Activated naive CD4-positive, alpha-beta T cell treated with Interleukin-2 at 50 U/mL for 16 hours (primary cell): ENCODE results near the gene TOR3A.
A peak's percentile ranks its signal among the peaks of the same experiment; 100 is the strongest.

ENCODE experiments used
- DNase-seq: peaks from one replicate; pipeline ENCODE4 v3.0.0-alpha.2; 2020

TOR3A gene

GRCh38 chr1:179077396-179077795 lies 4.5 kb upstream of the TOR3A start:
- DNase-seq = no peak

DNA sequence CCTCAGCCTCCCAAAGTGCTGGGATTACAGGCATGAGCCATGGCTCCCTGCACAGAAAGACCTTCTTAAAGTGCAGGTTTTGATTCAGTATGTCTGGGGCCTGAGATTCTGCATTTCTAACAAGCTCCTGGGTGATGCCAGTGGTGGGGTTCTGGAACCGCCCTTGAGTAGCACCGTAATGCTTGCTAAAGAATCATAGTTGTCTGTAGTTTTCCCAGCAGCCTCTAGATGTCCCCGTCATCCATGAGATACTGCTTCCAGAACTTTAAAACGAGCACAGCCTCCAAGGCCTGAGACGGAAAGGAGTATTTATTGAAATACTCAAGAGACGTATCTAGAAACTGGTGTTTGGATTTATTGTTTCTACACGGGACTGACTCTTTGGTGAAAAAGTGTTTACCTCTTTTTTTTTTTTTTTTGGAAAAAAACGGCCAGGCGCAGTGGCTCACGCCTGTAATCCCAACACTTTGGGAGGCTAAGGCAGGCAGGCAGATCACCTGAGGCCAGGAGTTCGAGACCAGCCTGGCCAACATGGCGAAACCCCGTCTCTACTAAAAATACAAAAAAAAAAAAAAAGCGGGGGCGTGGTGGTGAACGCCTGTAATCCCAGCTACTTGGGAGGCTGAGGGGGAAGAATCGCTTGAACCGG lies 2.6 kb upstream of the TOR3A start:
- DNase-seq = peak; percentile 37

- DNase-seq = peak; percentile 44
Observed at GRCh38 chr1:179080866-179081686, 794 bp upstream of the TOR3A start.

GRCh38 chr1:179082333-179082998 lies 596 bp downstream of the TOR3A start:
- peak; percentile 33 for DNase-seq

GRCh38 chr1:179082999-179083335 lies 1.1 kb downstream of the TOR3A start:
- peak; percentile 17 for DNase-seq

DNA sequence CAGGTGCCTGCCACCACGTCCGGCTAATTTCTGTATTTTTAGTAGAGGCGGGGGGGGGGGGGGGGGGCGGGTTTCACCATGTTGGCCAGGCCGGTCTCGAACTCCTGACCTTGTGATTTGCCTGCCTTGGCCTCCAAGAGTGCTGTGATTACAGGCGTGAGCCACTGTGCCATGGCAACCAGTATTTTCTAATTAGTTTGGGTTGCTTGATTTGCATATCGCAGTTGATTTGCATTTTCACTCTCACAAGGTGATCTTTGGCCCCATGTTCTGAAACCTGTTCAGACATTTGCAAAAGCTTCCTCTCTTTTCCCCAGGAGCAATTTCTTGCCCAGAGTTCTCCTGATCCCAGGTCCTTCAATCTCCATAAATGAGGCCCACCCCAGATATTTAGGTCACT lies 1.7 kb downstream of the TOR3A start:
- no peak for DNase-seq

DNA sequence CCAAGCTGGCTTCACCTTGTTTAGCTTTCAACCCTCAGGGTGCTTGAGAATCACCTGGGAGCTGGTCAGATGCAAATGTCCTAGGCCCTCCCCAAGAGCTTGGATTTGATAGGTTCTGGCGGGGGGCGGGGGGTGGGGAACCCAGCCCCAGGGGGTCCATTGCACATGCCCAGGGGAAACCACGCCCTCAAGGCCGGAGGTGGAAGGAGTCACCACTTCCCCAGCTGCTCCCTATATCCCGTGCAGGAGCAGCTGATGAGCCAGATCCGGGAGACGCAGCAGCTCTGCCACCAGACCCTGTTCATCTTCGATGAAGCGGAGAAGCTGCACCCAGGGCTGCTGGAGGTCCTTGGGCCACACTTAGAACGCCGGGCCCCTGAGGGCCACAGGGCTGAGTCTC lies 5.8 kb downstream of the TOR3A start:
- no peak for DNase-seq

- no peak for DNase-seq
Observed at GRCh38 chr1:179089827-179090482, 8.1 kb downstream of the TOR3A start.

GRCh38 chr1:179090522-179090921 lies 8.7 kb downstream of the TOR3A start:
- DNase-seq = no peak

- DNase-seq = no peak
Observed at GRCh38 chr1:179090923-179091322, 9.1 kb downstream of the TOR3A start.

DNA sequence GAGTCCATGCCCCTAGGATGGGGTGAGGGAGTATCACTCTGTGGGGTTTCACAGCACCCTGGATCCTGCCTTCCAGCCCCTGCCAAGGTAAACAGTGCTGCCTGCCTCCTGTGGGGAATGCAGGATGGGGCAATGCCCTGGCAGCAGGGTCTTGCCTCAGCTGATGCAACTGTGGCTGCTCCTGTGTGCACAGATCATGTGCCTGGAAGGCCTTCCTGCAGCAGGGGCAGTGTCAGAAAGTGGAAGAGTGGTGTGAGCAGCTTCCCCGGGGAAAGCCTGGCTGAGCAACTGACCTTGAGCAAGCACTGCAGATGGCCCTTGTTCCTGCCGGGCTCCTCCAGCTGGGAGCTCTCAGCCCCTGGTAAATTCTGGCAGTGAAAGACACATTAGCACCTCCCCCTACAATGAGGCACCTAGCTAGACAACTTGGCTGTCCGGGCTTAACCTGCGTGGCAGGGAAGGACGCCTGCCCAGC lies 9.9 kb downstream of the TOR3A start:
- no peak for DNase-seq

DNA sequence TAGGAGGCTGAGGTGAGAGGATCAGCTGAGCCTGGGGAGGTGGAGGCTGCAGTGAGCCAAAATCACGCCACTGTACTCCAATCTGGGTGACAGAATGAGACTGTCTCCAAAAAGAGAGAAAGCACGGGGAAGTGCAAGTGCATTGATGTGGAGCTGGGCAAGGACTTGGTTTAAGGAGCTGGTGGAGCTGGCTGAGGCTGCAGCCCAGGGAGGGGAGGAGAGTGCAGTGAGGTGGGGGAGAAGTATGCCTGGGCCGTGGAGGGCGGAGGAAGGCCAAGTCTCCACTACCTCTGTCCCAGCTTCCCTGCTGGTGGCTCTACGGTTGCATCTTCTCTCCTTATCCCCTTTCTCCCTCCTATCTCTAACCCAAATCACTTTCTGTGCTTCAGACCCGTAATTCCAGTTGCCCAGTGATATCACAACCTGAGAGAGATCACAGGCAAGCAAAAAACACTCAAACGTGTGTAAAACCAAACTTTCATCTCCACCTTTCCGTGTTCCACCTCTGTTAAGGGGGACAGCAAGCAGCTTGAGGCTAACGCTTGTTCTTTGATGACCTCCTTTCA lies 11.1 kb downstream of the TOR3A start:
- no peak for DNase-seq

DNA sequence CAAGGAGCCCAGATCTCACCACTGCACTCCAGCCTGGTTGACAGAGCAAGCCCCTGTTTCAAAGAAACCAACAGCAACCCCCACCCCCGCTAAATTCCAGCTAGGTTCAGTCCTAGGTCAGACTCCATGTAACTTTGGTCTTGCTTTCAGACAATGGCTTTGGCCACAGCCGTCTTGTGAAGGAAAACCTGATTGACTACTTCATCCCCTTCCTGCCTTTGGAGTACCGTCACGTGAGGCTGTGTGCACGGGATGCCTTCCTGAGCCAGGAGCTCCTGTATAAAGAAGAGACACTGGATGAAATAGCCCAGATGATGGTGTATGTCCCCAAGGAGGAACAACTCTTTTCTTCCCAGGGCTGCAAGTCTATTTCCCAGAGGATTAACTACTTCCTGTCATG lies 12.9 kb downstream of the TOR3A start:
- no peak for DNase-seq

DNA sequence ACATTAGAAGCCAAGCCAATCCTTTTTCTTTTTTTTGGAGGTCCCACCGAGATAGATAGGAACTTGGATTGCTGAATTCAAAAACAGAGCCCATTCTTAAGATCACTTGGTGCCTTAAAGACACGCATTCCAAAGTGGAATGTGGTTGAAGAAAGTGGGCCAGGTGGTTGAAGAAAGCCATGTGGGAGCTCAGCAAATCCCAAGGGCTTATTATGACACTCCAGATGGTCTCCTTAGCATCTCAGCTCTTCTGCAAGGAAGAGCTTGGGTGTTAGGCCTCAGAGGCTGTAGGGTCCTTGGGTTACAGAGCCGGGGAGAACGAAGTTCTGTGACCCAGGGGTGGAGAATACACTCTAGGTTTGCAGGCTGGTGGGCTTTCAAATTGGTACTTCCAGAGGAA lies 13.5 kb downstream of the TOR3A start:
- DNase-seq = no peak

GRCh38 chr1:179095924-179096323 lies 14.1 kb downstream of the TOR3A start:
- no peak for DNase-seq

GRCh38 chr1:179099891-179100290 lies 18.0 kb downstream of the TOR3A start:
- DNase-seq = no peak

- DNase-seq = no peak
Observed at GRCh38 chr1:179101566-179101965, 19.7 kb downstream of the TOR3A start.

- no peak for DNase-seq
Observed at GRCh38 chr1:179103999-179104398, 22.1 kb downstream of the TOR3A start.

- no peak for DNase-seq
Observed at GRCh38 chr1:179104611-179105250, 22.9 kb downstream of the TOR3A start.

- no peak for DNase-seq
Observed at GRCh38 chr1:179105393-179105792, 23.5 kb downstream of the TOR3A start.

- no peak for DNase-seq
Observed at GRCh38 chr1:179107706-179108629, 26.1 kb downstream of the TOR3A start.
